GM12864 (cell line): Measurements from ENCODE around the gene MLLT3.

Experiments
- DNase-seq: peaks from one replicate; pipeline ENCODE4 v3.0.0-alpha.2; 2011; ENCODE audit warnings: low read depth
- H3K4me3 ChIP-seq: 2 replicates; pipeline ENCODE4 v1.5.1; 2011; ENCODE audit warnings: mild to moderate bottlenecking, low read depth, low read length, control low read depth
- CTCF ChIP-seq: IDR thresholded peaks from 2 replicates; pipeline ENCODE4 v1.5.1; 2011; ENCODE audit warnings: low read depth, mild to moderate bottlenecking, moderate library complexity, low read length, control low read depth, inconsistent platforms; ENCODE audit errors: missing control alignments

MLLT3 gene

GRCh38 chr9:20361656-20362570 is 260.4 kb downstream of the MLLT3 start:
- no peak for DNase-seq
- no peak overlapping the region for H3K4me3 ChIP-seq
- TF ChIP-seq CTCF = no peak

GRCh38 chr9:20361229-20361628 is 261.1 kb downstream of the MLLT3 start:
- DNase-seq = no peak
- no peak for TF ChIP-seq CTCF
- no peak overlapping the region for H3K4me3 ChIP-seq

GRCh38 chr9:20358207-20358606 is 264.1 kb downstream of the MLLT3 start:
- DNase-seq = no peak
- TF ChIP-seq CTCF = no peak
- H3K4me3 ChIP-seq = no peak overlapping the region

GRCh38 chr9:20357037-20357432 is 265.3 kb downstream of the MLLT3 start:
- no peak for TF ChIP-seq CTCF
- H3K4me3 ChIP-seq = no peak overlapping the region
- no peak for DNase-seq

GRCh38 chr9:20356403-20357036 is 265.8 kb downstream of the MLLT3 start:
- DNase-seq = peak; percentile 53
- H3K4me3 ChIP-seq = no peak overlapping the region
- TF ChIP-seq CTCF = peak; percentile 75

- H3K4me3 ChIP-seq = no peak overlapping the region
- no peak for DNase-seq
- no peak for TF ChIP-seq CTCF
Observed at GRCh38 chr9:20355022-20355421, 267.3 kb downstream of the MLLT3 start.
